A549 (cell line): ENCODE data around the gene ZNF165.

ENCODE experiments used
- BHLHE40 ChIP-seq: IDR thresholded peaks from 2 replicates; pipeline ENCODE4 v1.6.1; 2012; ENCODE audit warnings: low read depth, low read length, inconsistent platforms
- HDAC2 ChIP-seq: fragments of 200-600 bp; sonication (generic); IDR thresholded peaks from 2 replicates; pipeline ENCODE4 v1.6.1; 2016
- JUN ChIP-seq, 2 experiments: fragments of >200 bp; sonication (Bioruptor Twin); formaldehyde crosslinking; IDR thresholded peaks; 2 replicates in 1 of 2; 3 replicates in 1 of 2; pipeline ENCODE4 v1.6.1; 2016 to 2017
- KDM5A ChIP-seq: fragments of 200-600 bp; sonication (generic); IDR thresholded peaks from 2 replicates; pipeline ENCODE4 v1.6.1; 2016; ENCODE audit warnings: antibody characterized with exemption, mild to moderate bottlenecking
- MYC ChIP-seq: IDR thresholded peaks from 2 replicates; pipeline ENCODE4 v1.6.1; 2012; ENCODE audit warnings: mild to moderate bottlenecking, inconsistent platforms, low read length, improper control_type of control experiment, borderline replicate concordance
- POLR2A ChIP-seq: IDR thresholded peaks from 2 replicates; pipeline ENCODE4 v1.6.1; 2012; ENCODE audit warnings: mild to moderate bottlenecking, low read length
- POLR2AphosphoS2 ChIP-seq: conservative IDR thresholded peaks from 2 replicates; pipeline ENCODE4 v1.6.1; 2012; ENCODE audit warnings: low read length, improper control_type of control experiment, inconsistent platforms
- RAD21 ChIP-seq, 2 experiments: fragments of >200 bp in 1 of 2; sonication (Bioruptor Twin) in 1 of 2; formaldehyde crosslinking in 1 of 2; IDR thresholded peaks in 1 of 2; conservative IDR thresholded peaks in 1 of 2; 2 replicates in 1 of 2; 3 replicates in 1 of 2; pipeline ENCODE4 v1.6.1; 2012 to 2018; ENCODE audit warnings: inconsistent platforms in 1 of 2
- SMC3 ChIP-seq: fragments of >200 bp; sonication (Bioruptor Twin); formaldehyde crosslinking; IDR thresholded peaks from 3 replicates; pipeline ENCODE4 v1.6.1; 2018; ENCODE audit warnings: inconsistent platforms
- ZC3H11A ChIP-seq: fragments of 450-650 bp; IDR thresholded peaks from 2 replicates; pipeline ENCODE4 v1.6.1; 2014; ENCODE audit warnings: antibody characterized with exemption, mild to moderate bottlenecking
- TF ChIP-seq, protein P1 (sequence below): fragments of >200 bp; sonication (Bioruptor Twin); formaldehyde crosslinking; IDR thresholded peaks from 3 replicates; pipeline ENCODE4 v1.5.1; 2016
- TF ChIP-seq, protein P2 (sequence below): IDR thresholded peaks from 2 replicates; pipeline ENCODE4 v1.6.1; 2012
- TF ChIP-seq, protein P3 (sequence below): fragments of 200-600 bp; sonication (generic); IDR thresholded peaks from 2 replicates; pipeline ENCODE4 v1.6.1; 2016; ENCODE audit warnings: antibody characterized with exemption, mild to moderate bottlenecking, moderate library complexity

DNA sequence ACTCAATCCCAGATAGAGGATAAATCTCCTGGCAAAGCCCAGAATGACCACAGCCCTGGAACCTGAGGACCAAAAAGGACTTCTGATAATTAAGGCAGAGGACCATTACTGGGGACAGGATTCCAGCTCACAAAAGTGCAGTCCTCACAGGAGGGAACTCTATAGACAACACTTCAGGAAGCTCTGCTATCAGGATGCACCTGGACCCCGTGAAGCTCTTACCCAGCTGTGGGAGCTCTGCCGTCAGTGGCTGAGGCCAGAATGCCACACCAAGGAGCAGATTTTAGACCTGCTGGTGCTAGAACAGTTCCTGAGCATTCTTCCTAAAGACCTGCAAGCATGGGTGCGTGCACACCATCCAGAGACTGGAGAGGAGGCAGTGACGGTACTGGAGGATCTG, 45.0 kb downstream of the ZNF165 start:
- TF ChIP-seq SMC3 (no peak), KDM5A (no peak), ZC3H11A (no peak), MYC (no peak), JUN (IDR thresholded peaks at IDR 0.05) (no peak), RAD21 (conservative IDR thresholded peaks at IDR 0.05 in 1 of 2, IDR thresholded peaks at IDR 0.05 in 1 of 2) (no peak), POLR2A (no peak), POLR2AphosphoS2 (no peak), HDAC2 (no peak), BHLHE40 (no peak)
- TF ChIP-seq, protein P1, sequence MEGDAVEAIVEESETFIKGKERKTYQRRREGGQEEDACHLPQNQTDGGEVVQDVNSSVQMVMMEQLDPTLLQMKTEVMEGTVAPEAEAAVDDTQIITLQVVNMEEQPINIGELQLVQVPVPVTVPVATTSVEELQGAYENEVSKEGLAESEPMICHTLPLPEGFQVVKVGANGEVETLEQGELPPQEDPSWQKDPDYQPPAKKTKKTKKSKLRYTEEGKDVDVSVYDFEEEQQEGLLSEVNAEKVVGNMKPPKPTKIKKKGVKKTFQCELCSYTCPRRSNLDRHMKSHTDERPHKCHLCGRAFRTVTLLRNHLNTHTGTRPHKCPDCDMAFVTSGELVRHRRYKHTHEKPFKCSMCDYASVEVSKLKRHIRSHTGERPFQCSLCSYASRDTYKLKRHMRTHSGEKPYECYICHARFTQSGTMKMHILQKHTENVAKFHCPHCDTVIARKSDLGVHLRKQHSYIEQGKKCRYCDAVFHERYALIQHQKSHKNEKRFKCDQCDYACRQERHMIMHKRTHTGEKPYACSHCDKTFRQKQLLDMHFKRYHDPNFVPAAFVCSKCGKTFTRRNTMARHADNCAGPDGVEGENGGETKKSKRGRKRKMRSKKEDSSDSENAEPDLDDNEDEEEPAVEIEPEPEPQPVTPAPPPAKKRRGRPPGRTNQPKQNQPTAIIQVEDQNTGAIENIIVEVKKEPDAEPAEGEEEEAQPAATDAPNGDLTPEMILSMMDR, result no peak
- TF ChIP-seq, protein P2, sequence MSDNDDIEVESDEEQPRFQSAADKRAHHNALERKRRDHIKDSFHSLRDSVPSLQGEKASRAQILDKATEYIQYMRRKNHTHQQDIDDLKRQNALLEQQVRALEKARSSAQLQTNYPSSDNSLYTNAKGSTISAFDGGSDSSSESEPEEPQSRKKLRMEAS, result no peak
- TF ChIP-seq, protein P3, sequence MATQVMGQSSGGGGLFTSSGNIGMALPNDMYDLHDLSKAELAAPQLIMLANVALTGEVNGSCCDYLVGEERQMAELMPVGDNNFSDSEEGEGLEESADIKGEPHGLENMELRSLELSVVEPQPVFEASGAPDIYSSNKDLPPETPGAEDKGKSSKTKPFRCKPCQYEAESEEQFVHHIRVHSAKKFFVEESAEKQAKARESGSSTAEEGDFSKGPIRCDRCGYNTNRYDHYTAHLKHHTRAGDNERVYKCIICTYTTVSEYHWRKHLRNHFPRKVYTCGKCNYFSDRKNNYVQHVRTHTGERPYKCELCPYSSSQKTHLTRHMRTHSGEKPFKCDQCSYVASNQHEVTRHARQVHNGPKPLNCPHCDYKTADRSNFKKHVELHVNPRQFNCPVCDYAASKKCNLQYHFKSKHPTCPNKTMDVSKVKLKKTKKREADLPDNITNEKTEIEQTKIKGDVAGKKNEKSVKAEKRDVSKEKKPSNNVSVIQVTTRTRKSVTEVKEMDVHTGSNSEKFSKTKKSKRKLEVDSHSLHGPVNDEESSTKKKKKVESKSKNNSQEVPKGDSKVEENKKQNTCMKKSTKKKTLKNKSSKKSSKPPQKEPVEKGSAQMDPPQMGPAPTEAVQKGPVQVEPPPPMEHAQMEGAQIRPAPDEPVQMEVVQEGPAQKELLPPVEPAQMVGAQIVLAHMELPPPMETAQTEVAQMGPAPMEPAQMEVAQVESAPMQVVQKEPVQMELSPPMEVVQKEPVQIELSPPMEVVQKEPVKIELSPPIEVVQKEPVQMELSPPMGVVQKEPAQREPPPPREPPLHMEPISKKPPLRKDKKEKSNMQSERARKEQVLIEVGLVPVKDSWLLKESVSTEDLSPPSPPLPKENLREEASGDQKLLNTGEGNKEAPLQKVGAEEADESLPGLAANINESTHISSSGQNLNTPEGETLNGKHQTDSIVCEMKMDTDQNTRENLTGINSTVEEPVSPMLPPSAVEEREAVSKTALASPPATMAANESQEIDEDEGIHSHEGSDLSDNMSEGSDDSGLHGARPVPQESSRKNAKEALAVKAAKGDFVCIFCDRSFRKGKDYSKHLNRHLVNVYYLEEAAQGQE, result no peak
